ENCODE data around the gene BTNL3. TPM values are rescaled to one million over a fixed set of nuclear protein-coding genes. Genes with fewer than 3 reads are reported as not detected.
"Not testable (repeated sequence)": the region's sequence is repeated elsewhere in the genome, so short reads cannot be mapped to it uniquely, and the experiment has no call there.

BTNL3 gene, protein sequence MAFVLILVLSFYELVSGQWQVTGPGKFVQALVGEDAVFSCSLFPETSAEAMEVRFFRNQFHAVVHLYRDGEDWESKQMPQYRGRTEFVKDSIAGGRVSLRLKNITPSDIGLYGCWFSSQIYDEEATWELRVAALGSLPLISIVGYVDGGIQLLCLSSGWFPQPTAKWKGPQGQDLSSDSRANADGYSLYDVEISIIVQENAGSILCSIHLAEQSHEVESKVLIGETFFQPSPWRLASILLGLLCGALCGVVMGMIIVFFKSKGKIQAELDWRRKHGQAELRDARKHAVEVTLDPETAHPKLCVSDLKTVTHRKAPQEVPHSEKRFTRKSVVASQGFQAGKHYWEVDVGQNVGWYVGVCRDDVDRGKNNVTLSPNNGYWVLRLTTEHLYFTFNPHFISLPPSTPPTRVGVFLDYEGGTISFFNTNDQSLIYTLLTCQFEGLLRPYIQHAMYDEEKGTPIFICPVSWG
- total RNA-seq: not detected in 2 replicates

DNA sequence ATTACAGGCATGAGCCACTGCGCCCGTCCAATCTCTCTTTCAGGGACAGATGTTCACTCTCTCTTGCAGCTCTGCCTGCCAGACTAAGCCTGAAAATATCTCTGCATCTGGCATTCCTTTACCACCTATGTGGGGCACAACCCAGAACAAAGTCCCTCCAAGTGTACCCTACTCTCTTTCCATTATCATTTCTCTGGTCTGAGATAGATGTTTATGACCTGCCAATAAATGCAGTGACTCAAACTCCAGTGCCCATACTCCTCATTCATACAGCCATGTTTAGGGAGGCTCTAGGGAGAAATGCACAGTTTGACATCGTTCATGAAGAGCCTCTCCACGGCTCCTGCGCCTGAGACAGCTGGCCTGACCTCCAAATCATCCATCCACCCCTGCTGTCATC, at the start of gene BTNL3:
TSS of gene BTNL3 (plus strand) at position 255 of the 400 bp plus-strand sequence. CDS start 183 bp downstream, outside the sequence.
- DNase-seq (ENCODE audit: low read depth in 2 of 2): no peak

DNA sequence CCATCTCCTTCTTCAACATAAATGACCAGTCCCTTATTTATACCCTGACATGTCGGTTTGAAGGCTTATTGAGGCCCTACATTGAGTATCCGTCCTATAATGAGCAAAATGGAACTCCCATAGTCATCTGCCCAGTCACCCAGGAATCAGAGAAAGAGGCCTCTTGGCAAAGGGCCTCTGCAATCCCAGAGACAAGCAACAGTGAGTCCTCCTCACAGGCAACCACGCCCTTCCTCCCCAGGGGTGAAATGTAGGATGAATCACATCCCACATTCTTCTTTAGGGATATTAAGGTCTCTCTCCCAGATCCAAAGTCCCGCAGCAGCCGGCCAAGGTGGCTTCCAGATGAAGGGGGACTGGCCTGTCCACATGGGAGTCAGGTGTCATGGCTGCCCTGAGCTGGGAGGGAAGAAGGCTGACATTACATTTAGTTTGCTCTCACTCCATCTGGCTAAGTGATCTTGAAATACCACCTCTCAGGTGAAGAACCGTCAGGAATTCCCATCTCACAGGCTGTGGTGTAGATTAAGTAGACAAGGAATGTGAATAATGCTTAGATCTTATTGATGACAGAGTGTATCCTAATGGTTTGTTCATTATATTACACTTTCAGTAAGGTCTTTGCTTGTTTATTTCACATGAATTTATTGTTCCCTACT, 38.2 kb upstream of the BTNL3 start:
- no peak for DNase-seq (ENCODE audit: low read depth in 2 of 2)

DNA sequence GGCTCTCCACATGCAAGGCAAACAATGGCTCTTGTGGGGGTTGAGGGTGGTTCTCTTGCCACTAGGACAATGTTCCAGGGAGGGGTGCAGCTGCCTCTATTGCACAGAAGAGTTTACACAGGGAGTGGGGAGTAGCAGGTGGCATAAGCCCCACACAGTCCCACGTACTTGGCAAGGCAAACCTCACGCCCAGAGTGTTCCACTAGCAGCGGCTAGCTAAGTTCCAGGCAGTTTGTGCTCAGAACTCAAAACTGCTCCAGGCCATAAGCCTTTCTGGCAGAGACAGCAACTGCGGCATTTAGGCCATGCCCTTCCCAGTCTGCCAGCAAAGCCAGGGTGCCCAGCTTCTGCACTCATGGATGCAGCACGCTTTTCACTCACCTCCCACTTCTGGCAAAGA, 29.0 kb upstream of the BTNL3 start:
- no peak for DNase-seq (ENCODE audit: low read depth in 2 of 2)

DNA sequence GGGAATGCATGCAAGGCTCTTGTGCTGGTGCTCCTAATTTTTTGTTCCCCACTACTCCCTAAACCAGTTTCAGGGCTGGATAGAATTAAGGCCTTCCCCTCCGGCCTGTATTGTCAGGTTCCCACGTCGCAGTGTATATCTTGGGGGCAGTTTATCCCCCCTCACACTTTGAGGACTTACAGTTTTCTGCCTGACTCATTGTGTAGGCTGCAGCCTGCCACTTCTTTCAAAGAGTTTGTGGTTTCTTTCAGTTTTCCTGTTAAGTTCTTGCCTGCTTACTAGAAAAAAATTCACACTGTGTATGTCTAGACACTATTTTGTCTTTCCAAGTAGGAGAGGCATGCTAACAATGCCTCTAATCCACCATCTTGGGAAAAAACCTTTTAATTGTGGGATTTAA, 28.4 kb upstream of the BTNL3 start:
- DNase-seq (ENCODE audit: low read depth in 2 of 2): no peak

DNA sequence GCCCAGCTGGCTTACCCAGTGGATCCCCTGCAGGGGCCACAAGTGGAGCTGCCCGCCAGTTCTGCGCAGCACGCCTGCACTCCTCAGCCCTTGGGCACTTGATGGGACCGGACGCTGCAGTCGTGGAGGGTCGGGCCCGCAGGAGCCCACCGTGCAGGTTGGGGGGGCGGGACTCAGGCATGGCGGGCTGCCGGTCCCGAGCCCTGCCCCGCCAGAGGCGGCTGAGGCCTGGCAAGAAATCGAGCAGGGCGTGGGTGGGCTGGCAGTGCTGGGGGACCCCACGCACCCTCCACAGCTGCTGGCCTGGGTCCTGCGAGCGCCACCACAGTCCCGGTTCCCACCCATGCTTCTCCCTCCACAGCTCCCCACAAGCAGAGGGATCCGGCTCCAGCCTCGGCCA, 19.2 kb upstream of the BTNL3 start:
- DNase-seq (ENCODE audit: low read depth in 2 of 2): no peak

DNA sequence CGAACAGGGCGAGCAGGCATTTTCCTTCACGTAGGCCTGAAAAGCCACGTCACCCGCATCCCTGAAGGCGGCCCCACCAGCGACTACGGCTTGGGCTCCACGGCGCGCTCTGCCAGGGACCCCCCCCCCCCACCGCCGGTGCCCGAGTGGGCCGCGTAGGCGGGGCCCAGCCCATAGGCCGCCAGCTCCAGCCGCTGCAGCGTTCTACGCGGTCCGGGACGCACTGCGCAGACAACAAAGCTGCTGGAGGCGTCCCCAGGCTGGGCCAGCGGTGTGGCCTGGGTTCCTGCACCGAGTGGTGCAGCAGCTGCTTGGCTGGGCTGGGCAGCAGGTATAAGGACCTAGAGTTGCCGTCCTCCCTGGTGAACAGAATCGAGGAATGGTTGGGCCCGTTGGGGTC, 18.3 kb upstream of the BTNL3 start:
- DNase-seq (ENCODE audit: low read depth in 2 of 2): no peak

DNA sequence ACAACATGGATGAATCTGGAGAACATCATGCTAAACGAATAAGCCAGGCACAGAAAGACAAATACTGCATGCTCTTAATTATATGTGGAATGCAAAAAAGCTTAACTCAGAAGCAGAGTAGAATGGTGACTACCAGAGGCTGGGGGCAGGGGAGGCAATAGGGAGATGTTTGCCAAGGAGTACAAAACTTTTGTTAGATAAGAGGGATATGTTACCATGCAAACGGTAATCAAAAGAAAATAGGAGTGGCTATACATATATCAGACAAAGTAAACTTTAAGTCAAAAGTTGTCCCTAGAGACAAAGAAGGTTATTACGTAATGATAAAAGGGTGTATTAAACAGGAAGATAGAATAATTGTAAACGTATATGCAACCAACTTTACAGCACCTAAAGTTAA, 17.8 kb upstream of the BTNL3 start:
- DNase-seq (ENCODE audit: low read depth in 2 of 2): no peak

DNA sequence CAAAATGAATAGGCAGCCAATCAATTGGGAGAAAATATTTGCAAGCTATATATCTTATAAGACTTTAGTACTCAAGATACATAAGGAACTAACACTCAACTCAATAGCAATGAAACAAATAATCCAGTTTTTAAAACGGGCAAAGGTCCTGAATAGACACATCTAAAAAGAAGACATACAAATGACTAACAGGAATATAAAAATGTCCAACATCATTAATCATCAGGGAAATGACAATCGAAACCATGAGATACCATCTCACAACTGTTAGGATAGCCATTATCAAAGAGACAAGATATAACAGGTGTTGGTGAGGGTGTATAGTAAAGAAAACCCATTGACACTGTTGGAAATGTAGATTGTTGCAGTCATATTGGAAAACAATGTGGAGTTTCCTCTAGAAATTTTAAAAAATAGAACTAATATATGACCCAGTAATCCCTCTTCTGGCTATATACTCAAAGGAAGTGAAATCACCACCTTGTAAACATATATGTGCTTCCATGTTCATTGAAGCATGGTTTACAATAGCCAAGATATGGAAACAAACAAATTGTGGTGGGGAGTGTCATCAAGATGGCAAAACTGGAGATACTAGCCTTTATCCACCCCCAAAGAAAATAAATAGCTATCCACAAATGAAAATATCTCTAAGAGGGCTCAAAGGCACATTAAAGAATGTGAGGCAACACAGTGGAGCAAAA, 13.9 kb upstream of the BTNL3 start:
- no peak for DNase-seq (ENCODE audit: low read depth in 2 of 2)

DNA sequence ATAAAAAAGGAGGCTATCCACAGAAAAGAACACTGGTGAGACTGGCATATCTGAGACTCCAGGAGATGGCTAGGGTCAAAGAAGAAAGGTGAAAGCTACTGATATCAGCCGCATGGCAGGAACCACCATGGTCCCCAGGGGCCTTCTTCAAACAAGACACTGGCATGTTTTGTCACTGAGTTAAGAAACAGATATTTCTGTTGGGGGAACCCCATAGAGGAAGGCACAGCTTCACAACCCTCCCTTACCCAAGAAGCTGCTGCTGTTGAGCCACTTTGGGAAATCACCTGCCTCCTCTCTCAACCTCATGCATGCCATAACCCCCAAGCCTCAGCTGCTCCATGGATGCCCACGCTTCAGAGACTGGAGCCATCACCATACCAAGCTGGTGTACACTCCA, 13.3 kb upstream of the BTNL3 start:
- DNase-seq (ENCODE audit: low read depth in 2 of 2): no peak

DNA sequence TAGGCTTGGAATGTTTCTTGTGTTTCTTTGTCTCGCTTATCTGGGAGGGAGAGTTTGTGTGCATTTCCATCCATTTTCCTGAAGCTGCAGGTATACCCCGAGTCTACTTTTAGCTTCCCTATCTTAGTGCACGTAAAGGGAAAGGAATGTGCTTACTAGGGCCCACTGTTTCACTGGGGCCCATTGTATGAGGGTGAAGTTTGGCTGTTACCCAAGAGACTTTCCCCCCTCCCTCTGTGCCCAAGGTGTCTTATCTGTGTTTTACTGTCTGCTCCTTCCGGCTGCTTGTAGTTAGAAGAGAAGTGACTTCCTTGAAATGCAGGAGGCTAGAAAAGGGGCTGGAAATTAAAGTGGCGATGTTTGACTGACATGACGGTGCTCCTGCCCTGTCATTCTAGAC, 12.1 kb upstream of the BTNL3 start:
- no peak for DNase-seq (ENCODE audit: low read depth in 2 of 2)

DNA sequence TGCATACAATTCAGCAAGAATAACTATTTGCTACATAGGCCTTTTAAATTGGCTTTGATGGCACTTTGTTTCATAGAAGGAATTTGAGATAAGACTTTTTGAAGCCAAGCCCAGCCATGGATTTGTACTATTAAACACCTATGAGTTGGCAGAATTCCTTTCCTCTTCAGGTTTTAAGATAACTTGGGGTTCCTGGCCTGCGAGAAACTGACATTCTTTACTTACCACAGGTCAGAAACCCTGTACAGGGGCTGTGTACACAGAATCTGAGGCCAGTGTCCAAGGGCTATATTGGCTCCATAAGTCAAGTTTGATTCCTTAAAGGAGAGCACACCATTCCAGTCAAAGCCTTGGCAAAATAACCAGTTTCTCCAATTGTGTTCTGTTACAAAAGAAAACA, 10.8 kb upstream of the BTNL3 start:
- DNase-seq (ENCODE audit: low read depth in 2 of 2): no peak

DNA sequence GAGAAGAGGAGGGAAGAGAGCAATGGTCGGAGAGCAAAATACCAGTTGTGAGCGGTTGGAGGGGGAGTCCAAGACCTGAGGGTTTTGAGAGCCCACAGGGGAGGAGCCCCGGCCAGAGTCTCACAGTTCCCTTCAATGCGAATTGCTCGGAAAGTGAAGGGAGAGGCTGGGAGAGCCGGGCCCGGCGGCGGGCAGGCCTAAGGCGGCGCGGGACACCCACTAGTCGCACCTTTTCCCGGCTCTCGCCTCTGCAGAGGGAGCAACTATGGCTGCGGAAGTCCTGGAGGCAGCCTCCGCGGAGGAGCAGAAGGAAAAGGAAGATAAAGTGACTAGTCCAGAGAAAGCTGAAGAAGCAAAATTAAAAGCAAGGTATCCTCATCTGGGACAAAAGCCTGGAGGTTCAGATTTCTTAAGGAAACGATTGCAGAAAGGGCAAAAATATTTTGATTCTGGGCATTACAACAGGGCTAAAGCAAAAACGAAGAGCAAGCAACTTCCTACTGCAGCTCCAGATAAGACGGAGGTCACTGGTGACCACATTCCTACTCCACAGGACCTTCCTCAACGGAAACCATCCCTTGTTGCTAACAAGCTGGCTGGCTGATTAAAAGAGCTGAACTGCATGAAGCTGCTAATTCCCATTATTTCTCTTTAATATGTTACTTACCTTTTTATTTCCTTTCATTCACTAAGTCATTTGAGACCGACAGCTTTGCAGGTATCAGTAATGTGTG, 6.5 kb upstream of the BTNL3 start:
- no peak for DNase-seq (ENCODE audit: low read depth in 2 of 2)

DNA sequence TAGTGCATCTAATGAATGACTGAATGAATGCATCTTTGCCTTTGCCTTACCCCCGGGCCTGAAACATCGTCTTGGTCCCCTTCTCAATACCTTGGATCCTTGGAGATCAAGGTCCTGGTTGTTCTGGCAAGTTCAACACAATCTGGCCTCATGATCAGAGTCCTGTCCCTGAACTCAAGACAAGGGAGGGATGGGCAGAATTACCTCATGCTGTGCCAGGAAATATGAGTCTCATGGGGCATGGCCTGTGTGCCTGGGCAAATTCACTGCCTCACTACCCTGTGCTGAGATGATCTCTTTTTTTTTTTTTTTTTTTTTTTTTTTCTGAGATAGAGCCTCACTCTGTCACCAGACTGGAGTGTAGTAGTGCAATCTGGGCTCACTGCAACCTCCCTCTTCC, 630 bp upstream of the BTNL3 start:
- DNase-seq (ENCODE audit: low read depth in 2 of 2): no peak

DNA sequence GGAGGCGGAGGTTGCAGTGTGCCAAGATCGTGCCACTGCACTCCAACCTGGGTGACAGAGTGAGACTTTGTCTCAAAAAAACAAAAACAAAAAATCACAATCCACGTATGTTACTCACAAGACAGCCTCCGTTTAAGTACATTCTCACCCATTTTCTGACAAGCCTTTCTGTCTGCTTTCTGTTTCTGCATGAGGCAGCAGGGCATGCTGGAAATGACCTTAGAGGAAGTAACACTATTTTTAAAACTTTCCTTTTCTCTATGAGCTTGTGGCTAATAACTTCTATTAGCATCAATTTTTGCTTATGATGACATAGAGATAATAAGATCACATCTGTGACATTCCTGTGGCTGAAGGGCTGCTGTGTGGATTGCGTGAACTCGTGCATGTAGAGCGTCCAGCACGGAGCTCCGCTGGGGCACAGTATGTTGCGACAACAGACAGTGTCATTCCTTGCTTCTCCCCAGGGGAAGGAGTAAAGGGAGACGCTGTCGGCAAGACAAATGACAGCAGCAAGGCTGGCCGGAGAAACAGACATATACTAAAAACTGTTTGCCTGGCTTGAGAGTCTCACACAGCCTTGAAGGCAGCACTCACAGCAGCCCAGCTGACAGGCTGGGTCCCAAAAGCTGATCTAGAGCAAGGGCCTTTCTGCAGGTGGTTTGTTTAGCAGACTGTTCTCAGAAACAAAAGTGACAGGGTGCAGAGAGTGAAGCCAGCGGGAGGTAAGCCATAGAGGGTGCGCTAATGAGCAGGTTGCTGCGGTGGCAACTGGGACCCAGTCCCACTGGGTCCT, 1.6 kb downstream of the BTNL3 start:
- no peak for DNase-seq (ENCODE audit: low read depth in 2 of 2)

DNA sequence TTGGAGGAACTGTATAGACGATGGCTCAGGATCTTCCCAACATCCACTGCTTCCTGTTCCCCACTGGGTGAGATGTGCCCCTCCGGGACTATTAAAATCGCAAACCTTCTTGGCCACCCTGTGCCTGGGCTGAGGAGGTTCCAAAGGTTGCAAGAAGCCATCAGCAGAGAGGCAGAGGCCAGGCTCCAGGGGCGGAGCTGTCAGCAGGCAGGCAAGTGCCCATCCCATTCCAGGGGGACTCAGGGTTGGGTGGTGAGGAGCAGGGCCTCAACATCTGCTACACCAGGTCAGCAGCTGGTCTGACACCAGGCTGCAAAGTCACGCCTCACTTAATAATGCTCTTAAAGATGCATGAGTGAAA, 2.2 kb downstream of the BTNL3 start:
- DNase-seq (ENCODE audit: low read depth in 2 of 2): no peak

DNA sequence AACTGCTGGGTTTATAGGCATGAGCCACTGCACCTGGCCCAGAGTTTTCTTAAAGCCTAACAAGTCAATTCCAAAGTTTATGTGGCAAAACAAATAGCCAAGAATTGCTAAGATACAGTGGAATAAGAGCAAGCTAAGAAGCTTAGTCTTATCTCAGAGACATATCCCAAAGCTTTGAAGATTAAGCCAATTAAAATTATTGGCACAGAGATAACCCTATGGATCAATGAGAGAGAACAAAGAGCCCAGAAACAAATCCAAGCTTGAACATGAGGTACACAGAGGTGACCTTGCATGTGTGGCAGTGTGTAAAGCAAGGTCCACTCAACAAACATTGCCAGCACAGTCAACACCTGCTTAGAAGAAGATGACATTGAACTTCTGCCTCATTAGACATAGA, 13.3 kb downstream of the BTNL3 start:
- DNase-seq (ENCODE audit: low read depth in 2 of 2): no peak

DNA sequence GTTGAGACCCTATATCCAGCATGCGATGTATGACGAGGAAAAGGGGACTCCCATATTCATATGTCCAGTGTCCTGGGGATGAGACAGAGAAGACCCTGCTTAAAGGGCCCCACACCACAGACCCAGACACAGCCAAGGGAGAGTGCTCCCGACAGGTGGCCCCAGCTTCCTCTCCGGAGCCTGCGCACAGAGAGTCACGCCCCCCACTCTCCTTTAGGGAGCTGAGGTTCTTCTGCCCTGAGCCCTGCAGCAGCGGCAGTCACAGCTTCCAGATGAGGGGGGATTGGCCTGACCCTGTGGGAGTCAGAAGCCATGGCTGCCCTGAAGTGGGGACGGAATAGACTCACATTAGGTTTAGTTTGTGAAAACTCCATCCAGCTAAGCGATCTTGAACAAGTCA, 17.1 kb downstream of the BTNL3 start:
- DNase-seq (ENCODE audit: low read depth in 2 of 2): no peak

DNA sequence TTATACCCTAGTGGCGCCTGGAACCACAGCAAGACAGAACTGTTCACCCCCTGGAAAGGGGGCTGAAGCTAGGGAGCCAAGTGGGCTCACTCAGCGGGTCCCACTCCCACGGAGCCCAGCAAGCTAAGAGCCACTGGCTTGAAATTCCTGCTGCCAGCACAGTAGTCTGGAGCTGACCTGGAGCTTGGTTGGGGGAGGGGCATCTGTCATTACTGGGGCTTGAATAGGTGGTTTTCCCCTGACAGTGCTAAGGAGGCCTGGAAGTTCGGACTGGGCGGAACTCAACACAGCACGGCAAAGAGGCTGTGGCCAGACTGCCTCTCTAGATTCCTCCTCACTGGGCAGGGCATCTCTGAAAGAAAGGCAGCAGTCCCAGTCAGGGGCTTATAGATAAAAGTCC, 19.5 kb downstream of the BTNL3 start:
- DNase-seq (ENCODE audit: low read depth in 2 of 2): no peak

DNA sequence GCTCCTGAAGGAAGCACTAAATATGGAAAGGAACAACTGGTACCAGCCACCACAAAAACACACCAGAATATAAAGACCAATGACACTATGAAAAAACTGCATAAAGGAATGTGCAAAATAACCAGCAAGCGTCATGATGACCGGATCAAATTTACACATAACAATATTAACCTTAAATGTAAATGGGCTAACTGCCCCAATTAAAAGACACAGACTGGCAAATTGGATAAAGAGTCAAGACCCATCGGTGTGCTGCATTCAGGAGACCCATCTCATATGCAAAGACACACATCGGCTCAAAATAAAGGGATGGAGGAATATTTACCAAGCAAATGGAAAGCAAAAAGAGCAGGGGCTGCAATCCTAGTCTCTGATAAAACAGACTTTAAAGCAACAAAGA, 21.4 kb downstream of the BTNL3 start:
- not testable (repeated sequence) for DNase-seq (ENCODE audit: low read depth in 2 of 2)

DNA sequence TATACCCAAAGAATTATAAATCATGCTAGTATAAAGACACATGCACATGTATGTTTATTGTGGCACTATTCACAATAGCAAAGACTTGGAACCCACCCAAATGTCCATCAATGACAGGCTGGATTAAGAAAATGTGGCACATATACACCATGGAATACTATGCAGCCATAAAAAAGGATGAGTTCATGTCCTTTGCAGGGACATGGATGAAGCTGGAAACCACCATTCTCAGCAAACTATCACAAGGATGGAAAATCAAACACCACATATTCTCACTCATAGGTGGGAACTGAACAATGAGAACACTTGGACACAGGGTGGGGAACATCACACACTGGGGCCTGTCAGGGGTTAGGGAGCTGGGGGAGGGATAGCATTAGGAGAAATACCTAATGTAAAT, 26.0 kb downstream of the BTNL3 start:
- DNase-seq (ENCODE audit: low read depth in 2 of 2): not testable (repeated sequence)

DNA sequence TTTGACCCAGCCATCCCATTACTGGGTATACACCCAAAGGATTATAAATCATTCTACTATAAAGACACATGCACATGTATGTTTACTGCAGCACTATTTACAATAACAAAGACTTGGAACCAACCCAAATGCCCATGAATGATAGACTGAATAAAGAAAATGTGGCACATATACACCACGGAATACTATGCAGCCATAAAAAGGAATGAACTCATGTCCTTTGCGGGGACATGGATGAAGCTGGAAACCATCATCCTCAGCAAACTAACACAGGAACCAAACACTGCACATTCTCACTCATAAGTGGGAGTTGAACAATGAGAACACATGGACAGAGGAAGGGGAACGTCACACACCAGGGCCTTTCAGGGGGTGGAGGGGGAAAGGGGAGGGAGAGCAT, 28.8 kb downstream of the BTNL3 start:
- DNase-seq (ENCODE audit: low read depth in 2 of 2): not testable (repeated sequence)
